Measurements from ENCODE around the gene RABL6.

DNA sequence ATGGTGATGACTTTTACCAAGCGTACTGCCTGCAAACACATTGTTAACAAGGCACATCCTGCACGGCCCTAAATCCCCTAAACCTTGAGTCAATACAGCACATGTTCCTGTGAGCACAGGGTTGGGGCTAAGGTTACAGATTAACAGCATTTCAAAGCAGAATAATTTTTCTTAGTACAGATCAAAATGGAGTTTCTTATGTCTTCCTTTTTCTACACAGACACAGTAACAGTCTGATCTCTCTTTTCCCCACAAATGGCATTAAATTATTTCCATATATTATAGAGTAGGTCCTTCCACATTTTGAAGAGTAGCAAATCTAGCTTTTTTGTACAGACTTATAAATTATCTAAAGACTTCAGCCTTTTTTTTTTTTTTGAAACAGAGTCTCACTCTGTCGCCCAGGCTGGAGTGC lies 18.2 kb upstream of the RABL6 start:
- TF ChIP-seq, protein P1, sequence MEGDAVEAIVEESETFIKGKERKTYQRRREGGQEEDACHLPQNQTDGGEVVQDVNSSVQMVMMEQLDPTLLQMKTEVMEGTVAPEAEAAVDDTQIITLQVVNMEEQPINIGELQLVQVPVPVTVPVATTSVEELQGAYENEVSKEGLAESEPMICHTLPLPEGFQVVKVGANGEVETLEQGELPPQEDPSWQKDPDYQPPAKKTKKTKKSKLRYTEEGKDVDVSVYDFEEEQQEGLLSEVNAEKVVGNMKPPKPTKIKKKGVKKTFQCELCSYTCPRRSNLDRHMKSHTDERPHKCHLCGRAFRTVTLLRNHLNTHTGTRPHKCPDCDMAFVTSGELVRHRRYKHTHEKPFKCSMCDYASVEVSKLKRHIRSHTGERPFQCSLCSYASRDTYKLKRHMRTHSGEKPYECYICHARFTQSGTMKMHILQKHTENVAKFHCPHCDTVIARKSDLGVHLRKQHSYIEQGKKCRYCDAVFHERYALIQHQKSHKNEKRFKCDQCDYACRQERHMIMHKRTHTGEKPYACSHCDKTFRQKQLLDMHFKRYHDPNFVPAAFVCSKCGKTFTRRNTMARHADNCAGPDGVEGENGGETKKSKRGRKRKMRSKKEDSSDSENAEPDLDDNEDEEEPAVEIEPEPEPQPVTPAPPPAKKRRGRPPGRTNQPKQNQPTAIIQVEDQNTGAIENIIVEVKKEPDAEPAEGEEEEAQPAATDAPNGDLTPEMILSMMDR (IDR thresholded peaks at IDR 0.05): no peak
- TF ChIP-seq POLR2AphosphoS5 (IDR thresholded peaks at IDR 0.05): no peak
- TF ChIP-seq POLR2A (IDR thresholded peaks at IDR 0.05): no peak

Data from breast epithelium (tissue), 3 donors.